IPS DF 4.7 (cell line): Measurements from ENCODE around the gene FRMD1.

Experiments used
- DNase-seq: peaks from one replicate; pipeline ENCODE4 v3.0.0-alpha.2; 2013; ENCODE audit warnings: low spot score; ENCODE audit errors: extremely low read depth

The FRMD1 gene

DNA sequence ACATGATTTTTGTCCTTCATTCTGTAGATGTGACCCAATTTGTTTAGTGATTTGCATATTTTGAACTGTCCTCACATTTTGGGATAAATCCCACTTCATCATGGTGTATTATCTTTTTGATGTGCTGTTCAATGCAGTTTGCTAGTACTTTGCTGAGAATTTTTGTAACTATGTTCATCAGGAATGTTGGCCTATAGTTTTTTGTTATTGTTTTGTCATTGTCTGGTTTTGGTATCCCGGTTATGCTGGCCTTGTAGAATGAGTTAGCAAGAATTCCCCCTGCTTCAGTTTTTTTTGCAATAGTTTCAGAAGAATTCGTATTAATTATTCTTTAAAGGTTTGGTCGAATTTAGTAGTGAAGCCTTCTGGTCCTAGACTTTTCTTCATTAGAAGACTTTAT is 69.7 kb downstream of the FRMD1 start:
- DNase-seq = no peak

DNA sequence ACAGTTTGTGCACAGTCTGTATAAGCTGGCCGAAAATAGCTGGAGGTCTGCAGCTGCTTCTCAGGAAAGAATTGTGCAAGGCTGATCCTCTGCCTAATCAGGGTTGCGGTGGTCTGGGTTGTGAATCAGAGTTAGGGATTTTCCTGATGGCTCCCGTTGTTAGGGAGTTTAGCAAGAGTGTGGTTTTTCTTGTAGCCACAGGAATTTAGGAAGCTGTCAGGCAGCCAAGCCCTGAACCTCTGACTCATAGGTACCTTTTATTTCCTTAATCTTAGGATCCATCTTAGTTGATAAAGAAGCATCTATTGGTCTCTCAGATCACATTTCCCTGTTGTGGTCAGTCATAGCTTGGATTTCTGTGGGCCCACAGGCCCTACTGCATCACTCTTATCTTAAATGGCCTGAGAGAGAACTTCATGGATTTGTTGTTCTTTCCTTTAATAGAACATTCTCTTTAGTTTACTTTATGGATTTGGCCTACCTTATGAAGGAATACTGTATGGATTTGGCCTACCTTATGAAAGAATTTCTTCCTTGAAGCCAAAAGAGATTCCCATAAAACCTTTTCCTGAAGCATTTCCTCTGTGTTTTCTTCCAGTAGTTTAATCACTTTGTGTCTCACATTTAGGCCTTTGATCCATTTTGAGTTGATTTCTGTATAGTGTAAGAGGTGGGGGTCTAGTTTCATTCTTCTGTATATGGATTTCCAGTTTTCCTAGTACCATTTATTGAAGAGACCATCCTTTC is 71.2 kb downstream of the FRMD1 start:
- no peak for DNase-seq

DNA sequence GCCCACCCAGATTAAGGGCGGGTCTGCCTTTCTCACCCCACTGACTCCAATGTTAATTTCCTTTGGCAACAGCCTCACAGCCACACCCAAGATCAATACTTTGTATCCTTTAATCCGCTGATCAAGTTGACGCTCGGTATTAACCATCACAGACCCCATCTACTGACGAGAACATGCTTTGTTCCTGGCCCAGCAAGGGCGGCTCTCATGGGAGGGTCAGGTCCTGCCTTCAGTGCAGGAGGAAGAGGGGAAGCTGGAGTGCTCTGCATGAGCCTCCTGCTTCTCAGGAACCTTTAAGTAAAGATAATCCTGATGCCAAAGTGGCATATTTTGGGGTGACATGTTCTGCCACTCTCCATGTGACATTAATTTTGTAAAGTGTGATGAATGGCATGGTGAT is 73.2 kb downstream of the FRMD1 start:
- DNase-seq = no peak

GRCh38 chr6:168004945-168005344 is 74.1 kb downstream of the FRMD1 start:
- no peak for DNase-seq

DNA sequence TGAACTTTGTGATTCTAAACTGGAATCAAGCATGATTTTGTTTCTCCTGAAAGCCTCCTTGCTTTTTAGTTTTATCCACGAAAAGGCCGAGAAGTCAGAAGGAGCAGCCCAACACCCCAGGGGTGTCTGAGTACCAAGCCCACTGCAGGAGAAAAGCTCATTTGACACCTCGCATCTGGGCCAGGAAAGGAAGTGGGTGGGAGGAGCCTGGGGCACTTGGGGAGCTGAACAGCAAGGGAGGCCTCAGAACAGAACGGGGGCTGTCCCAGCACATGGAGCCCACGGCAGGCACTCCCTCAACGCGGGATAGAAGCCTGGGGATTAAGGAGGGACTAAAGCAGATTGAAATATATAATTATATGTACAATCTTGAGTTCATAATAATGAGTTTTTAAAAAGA is 75.0 kb downstream of the FRMD1 start:
- DNase-seq = no peak
